ENCODE data around the gene CETP.

The CETP gene

GRCh38 chr16:57032346-57032745 is 70.6 kb downstream of the CETP start:
- Histone ChIP-seq H3K9ac (no peak overlapping the region), H3K4me3 (ENCODE audit: low read depth, low read length) (no peak overlapping the region), H3K4me2 (ENCODE audit: low read length) (no peak overlapping the region), H3K27ac (no peak overlapping the region), H3K27me3 (ENCODE audit: control insufficient read depth, insufficient read depth, low read length) (no peaks in the 10 kb centered on the region), H2AFZ (no peak overlapping the region), H3K4me1 (no peaks in the 10 kb centered on the region), H3K36me3 (ENCODE audit: control insufficient read depth, insufficient read depth, low read length) (no peaks in the 10 kb centered on the region), H3K9me3 (ENCODE audit: control insufficient read depth, low read length) (no peaks in the 10 kb centered on the region), H3K79me2 (no peaks in the 10 kb centered on the region)
- TF ChIP-seq CTCF (IDR thresholded peaks at IDR 0.05): no peak

GRCh38 chr16:57032931-57033330 is 71.2 kb downstream of the CETP start:
- Histone ChIP-seq H3K9ac (no peak overlapping the region), H3K4me3 (ENCODE audit: low read depth, low read length) (no peak overlapping the region), H3K27ac (no peak overlapping the region), H3K9me3 (ENCODE audit: control insufficient read depth, low read length) (no peaks in the 10 kb centered on the region), H3K79me2 (no peaks in the 10 kb centered on the region), H2AFZ (no peak overlapping the region), H3K27me3 (ENCODE audit: control insufficient read depth, insufficient read depth, low read length) (no peaks in the 10 kb centered on the region), H3K4me1 (no peaks in the 10 kb centered on the region), H3K4me2 (ENCODE audit: low read length) (no peak overlapping the region), H3K36me3 (ENCODE audit: control insufficient read depth, insufficient read depth, low read length) (no peaks in the 10 kb centered on the region)
- TF ChIP-seq CTCF (IDR thresholded peaks at IDR 0.05): no peak
